ENCODE results near the gene NFYB.

NFYB gene

DNA sequence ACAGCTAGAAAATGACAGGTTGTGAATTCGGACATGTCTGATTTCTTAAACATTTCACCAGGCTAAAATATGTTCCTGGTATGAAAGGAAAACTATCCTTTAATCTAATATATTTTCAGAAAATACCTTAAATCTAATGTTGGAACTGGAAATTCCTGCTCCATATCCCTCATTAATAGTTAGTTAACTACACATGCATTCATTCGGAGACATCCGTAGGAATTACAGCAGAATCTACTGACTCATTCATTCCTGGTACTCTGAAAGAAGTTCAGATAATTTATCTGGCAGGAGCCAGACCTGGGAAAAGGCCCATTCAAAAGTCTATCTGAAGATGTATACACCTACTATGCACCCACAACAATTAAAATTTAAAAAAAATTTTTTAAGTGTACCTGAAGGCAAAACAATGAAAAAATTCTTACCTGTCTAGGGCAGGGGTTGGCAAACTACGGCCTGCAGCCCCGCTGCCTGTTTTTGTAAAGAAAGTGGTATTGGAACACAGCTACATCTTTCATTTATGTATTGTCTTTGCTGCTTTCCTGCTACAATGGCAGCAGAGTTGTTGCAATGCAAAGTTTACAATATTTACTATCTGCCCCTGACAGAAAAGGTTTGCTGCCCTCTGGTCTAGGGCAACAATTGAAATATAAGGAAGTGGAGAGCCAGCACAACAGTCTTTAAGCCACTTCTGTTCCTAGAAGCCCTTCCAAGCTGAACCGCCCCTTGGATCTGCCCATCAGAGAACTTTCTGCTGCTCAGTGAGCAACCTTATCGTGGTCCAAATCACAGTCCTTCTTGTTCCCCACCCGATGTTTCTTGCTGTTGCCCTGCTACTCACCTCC is 17.9 kb upstream of the NFYB start:
- H3K9ac ChIP-seq (ENCODE audit: low read depth, low read length), result no peak overlapping the region
- DNase-seq, result no peak

DNA sequence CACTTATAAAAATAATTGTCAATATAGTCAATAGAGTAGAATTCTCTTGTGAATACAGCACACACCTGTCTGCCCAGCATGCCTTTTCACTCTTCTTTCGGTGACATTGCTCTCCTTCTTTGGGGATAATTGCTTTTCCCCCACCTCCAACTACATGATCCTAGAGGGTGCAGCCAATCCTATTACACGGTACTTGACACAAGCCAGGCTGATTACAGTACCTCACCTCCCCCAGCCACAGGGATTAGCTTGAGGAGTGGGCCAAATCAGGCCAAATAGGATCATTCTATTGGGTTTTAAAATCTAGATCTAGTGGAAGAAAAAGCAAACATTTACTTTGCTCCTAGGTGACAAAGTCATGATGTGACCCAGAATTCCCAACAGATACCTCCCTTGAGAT is 16.8 kb upstream of the NFYB start:
- no peak for DNase-seq
- H3K27ac ChIP-seq (ENCODE audit: low read length), result no peak overlapping the region
- no peak overlapping the region for H2AFZ ChIP-seq (ENCODE audit: low read depth, low read length)
- no peaks in the 10 kb centered on the region for H3K9me3 ChIP-seq (ENCODE audit: insufficient read depth, low read length, severe bottlenecking)
- H3K4me2 ChIP-seq (ENCODE audit: insufficient read depth, low read length), result no peak overlapping the region
- H3K4me3 ChIP-seq (ENCODE audit: low read depth in 1 of 2, low read length in 2 of 2), result no peak overlapping the region
- H3K36me3 ChIP-seq (ENCODE audit: insufficient read depth, low read length), result no peaks in the 10 kb centered on the region
- H3K4me1 ChIP-seq (ENCODE audit: insufficient read depth, low read length), result no peaks in the 10 kb centered on the region
- TF ChIP-seq EZH2 (IDR thresholded peaks at IDR 0.05; ENCODE audit: borderline replicate concordance, low read depth, low read length, severe bottlenecking) (no peak), CTCF (IDR thresholded peaks at IDR 0.05; ENCODE audit: borderline replicate concordance, extremely low read depth, low read length, poor library complexity, severe bottlenecking) (no peak)
- H3K27me3 ChIP-seq (ENCODE audit: insufficient read depth, low read length, poor library complexity), result peaks cover 5% of the 10 kb centered on the region
- H4K20me1 ChIP-seq (ENCODE audit: insufficient read depth, low read length), result no peaks in the 10 kb centered on the region
- no peak overlapping the region for H3K9ac ChIP-seq (ENCODE audit: low read depth, low read length)
- no peak for ATAC-seq (ENCODE audit: insufficient read depth, low read depth)
- H3K79me2 ChIP-seq (ENCODE audit: insufficient read depth, low read length), result no peaks in the 10 kb centered on the region

More for the DNA sequence above, 17.9 kb upstream of the NFYB start:
- Histone ChIP-seq H4K20me1 (ENCODE audit: insufficient read depth, low read length) (no peaks in the 10 kb centered on the region), H3K27me3 (ENCODE audit: insufficient read depth, low read length, poor library complexity) (peaks cover 5% of the 10 kb centered on the region), H3K4me3 (ENCODE audit: low read depth in 1 of 2, low read length in 2 of 2) (no peak overlapping the region), H3K79me2 (ENCODE audit: insufficient read depth, low read length) (no peaks in the 10 kb centered on the region), H3K36me3 (ENCODE audit: insufficient read depth, low read length) (no peaks in the 10 kb centered on the region), H3K27ac (ENCODE audit: low read length) (no peak overlapping the region), H3K4me1 (ENCODE audit: insufficient read depth, low read length) (no peaks in the 10 kb centered on the region), H2AFZ (ENCODE audit: low read depth, low read length) (no peak overlapping the region), H3K9me3 (ENCODE audit: insufficient read depth, low read length, severe bottlenecking) (no peaks in the 10 kb centered on the region), H3K4me2 (ENCODE audit: insufficient read depth, low read length) (no peak overlapping the region)
- no peak for ATAC-seq (ENCODE audit: insufficient read depth, low read depth)
- TF ChIP-seq EZH2 (IDR thresholded peaks at IDR 0.05; ENCODE audit: borderline replicate concordance, low read depth, low read length, severe bottlenecking) (no peak), CTCF (IDR thresholded peaks at IDR 0.05; ENCODE audit: borderline replicate concordance, extremely low read depth, low read length, poor library complexity, severe bottlenecking) (no peak)

GRCh38 chr12:104154286-104154685 is 16.3 kb upstream of the NFYB start:
- no peaks in the 10 kb centered on the region for H3K79me2 ChIP-seq (ENCODE audit: insufficient read depth, low read length)
- no peak overlapping the region for H3K4me3 ChIP-seq (ENCODE audit: low read depth in 1 of 2, low read length in 2 of 2)
- no peaks in the 10 kb centered on the region for H3K9me3 ChIP-seq (ENCODE audit: insufficient read depth, low read length, severe bottlenecking)
- no peak overlapping the region for H3K9ac ChIP-seq (ENCODE audit: low read depth, low read length)
- ATAC-seq (ENCODE audit: insufficient read depth, low read depth) (no peak), DNase-seq (no peak)
- H4K20me1 ChIP-seq (ENCODE audit: insufficient read depth, low read length), result no peaks in the 10 kb centered on the region
- H2AFZ ChIP-seq (ENCODE audit: low read depth, low read length), result no peak overlapping the region
- no peak overlapping the region for H3K4me2 ChIP-seq (ENCODE audit: insufficient read depth, low read length)
- TF ChIP-seq CTCF (IDR thresholded peaks at IDR 0.05; ENCODE audit: borderline replicate concordance, extremely low read depth, low read length, poor library complexity, severe bottlenecking) (no peak), EZH2 (IDR thresholded peaks at IDR 0.05; ENCODE audit: borderline replicate concordance, low read depth, low read length, severe bottlenecking) (no peak)
- H3K27me3 ChIP-seq (ENCODE audit: insufficient read depth, low read length, poor library complexity), result peaks cover 5% of the 10 kb centered on the region
- H3K36me3 ChIP-seq (ENCODE audit: insufficient read depth, low read length), result no peaks in the 10 kb centered on the region
- no peaks in the 10 kb centered on the region for H3K4me1 ChIP-seq (ENCODE audit: insufficient read depth, low read length)
- no peak overlapping the region for H3K27ac ChIP-seq (ENCODE audit: low read length)
